ENCODE measurements around the gene DLG2. TPM values are rescaled to one million over a fixed set of nuclear protein-coding genes. Genes with fewer than 3 reads are reported as not detected.

The DLG2 gene
- total and polyA plus RNA-seq, 7 donors = 0.60 to 25.8 (median 9.7) TPM; not detected in 1

DNA sequence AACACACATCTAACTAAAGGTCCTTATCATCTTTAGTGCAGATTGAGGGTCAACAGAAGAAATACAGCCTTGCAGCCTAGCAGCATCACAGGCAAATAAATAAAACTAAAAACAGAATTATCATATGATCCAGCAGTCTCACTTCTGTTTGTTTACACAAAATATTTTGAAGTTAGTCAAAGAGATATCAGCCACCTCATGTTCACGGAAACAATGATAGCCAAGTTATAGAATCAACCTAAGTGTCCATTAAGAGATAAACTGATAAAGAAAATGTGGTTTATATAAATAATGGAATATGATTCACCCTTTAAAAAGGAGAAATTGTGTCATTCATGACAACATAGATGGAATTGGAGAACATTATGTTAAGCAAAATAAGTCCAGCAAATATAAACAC is 1602.9 kb downstream of the DLG2 start:
- WGBS, 2 donors = 85 to 97% methylated on average over 1 of the region's 1 CpG
- no peak for TF ChIP-seq POLR2AphosphoS5 (IDR thresholded peaks at IDR 0.05)
- no peaks in the 10 kb centered on the region for H3K36me3 ChIP-seq
- H3K4me3 ChIP-seq = no peak overlapping the region
- H3K9me3 ChIP-seq = no peaks in the 10 kb centered on the region
- no peak overlapping the region for H3K27ac ChIP-seq
- peaks cover 0 to 38% (median 19%) of the 10 kb centered on the region in 4 donors for H3K4me1 ChIP-seq
- intact Hi-C loops (cut with DNase I) = no loop called here
- DNase-seq = no peak
- H3K27me3 ChIP-seq = no peaks in the 10 kb centered on the region

GRCh38 chr11:84022695-84023094 is 1604.4 kb downstream of the DLG2 start:
- no peaks in the 10 kb centered on the region for H3K9me3 ChIP-seq
- H3K36me3 ChIP-seq = no peaks in the 10 kb centered on the region
- peak overlapping the region in 2 of 4 donors; percentile 48 to 54 for H3K27ac ChIP-seq
- no peak for DNase-seq
- H3K27me3 ChIP-seq = no peaks in the 10 kb centered on the region
- H3K4me1 ChIP-seq = peaks cover 0 to 38% (median 19%) of the 10 kb centered on the region in 4 donors
- TF ChIP-seq POLR2A (IDR thresholded peaks at IDR 0.05) = no peak
- no peak for TF ChIP-seq CTCF (IDR thresholded peaks at IDR 0.05)
- no peak for TF ChIP-seq EP300 (IDR thresholded peaks at IDR 0.05)
- TF ChIP-seq POLR2AphosphoS5 (IDR thresholded peaks at IDR 0.05) = no peak
- no peak overlapping the region for H3K4me3 ChIP-seq
- intact Hi-C loops (cut with DNase I) = no loop called here

GRCh38 chr11:84022201-84022600 is 1604.9 kb downstream of the DLG2 start:
- 24 to 44% methylated on average over 1 of the region's 1 CpG for WGBS, 2 donors
- no peak for DNase-seq
- no peaks in the 10 kb centered on the region for H3K36me3 ChIP-seq
- TF ChIP-seq POLR2AphosphoS5 (IDR thresholded peaks at IDR 0.05) (peak; percentile 39 to 75 (median 68)), EP300 (IDR thresholded peaks at IDR 0.05) (no peak), CTCF (IDR thresholded peaks at IDR 0.05) (no peak), POLR2A (IDR thresholded peaks at IDR 0.05) (no peak)
- H3K27ac ChIP-seq = peak overlapping the region in 3 of 4 donors; percentile 41 to 54 (median 48)
- intact Hi-C loops (cut with DNase I) = no loop called here
- no peaks in the 10 kb centered on the region for H3K27me3 ChIP-seq
- H3K4me1 ChIP-seq = peaks cover 0 to 38% (median 19%) of the 10 kb centered on the region in 4 donors
- H3K9me3 ChIP-seq = no peaks in the 10 kb centered on the region
- no peak overlapping the region for H3K4me3 ChIP-seq

DNA sequence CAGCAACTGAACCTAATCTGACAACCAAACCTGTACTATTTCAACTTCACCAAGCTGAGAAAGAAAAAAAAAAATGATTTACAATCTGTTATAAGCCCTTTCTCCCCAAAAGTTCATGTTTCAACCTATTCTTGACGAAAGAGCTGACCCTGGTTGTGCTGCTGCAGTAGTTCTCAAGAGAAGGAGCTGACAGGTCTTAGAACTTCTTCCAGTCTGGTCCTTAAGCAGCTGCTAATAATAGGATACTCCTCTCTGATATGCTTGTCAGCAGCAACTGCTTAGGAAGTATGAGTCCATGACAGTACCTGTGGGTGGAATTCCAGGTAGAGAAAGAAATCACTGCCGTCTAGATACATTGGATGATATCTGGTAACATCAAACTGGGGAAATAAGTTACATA is 1605.9 kb downstream of the DLG2 start:
- H3K4me1 ChIP-seq = peaks cover 0 to 38% (median 19%) of the 10 kb centered on the region in 4 donors
- peak overlapping the region in 1 of 4 donors; percentile 48 for H3K27ac ChIP-seq
- TF ChIP-seq CTCF (IDR thresholded peaks at IDR 0.05) = no peak
- no peak for TF ChIP-seq EP300 (IDR thresholded peaks at IDR 0.05)
- TF ChIP-seq POLR2AphosphoS5 (IDR thresholded peaks at IDR 0.05) = peak in 3 of 4 donors; percentile 16 to 46 (median 42)
- TF ChIP-seq POLR2A (IDR thresholded peaks at IDR 0.05) = no peak
- no peaks in the 10 kb centered on the region for H3K9me3 ChIP-seq
- intact Hi-C loops (cut with DNase I) = no loop called here
- H3K4me3 ChIP-seq = no peak overlapping the region
- H3K36me3 ChIP-seq = no peaks in the 10 kb centered on the region
- WGBS, 2 donors = 71 to 75% methylated on average over 2 of the region's 2 CpGs
- H3K27me3 ChIP-seq = no peaks in the 10 kb centered on the region
- no peak for DNase-seq

DNA sequence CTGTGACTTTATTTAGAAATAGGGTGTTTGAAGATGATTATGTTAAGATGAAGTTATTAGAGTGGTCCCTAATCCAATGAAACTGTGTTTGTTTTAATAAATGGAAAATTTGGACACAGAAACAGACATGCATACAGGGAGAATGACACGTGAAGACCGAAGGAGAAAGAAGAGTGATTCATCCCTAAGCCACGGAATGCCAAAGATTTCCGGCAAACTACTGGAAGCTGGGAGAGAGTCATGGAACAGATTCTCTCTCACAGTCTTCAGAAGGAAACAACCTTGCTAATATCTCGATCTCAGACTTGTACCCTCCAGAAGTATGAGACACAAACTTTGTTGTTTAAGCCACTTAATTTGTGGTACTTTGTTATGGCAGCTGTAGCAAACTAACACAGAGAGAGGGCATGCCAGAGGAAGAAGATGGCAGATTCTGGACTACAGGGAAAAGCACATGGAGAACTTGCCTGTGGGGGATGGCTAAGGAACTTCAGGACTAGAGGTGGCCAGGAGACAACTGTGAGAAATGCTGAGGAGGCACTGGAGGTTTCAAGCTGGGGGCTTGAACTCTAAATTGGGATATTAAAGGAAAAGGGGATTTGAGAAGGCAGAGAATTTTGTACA is 1607.5 kb downstream of the DLG2 start:
- H3K27ac ChIP-seq = peak overlapping the region in 2 of 4 donors; percentile 32 to 43
- 82 to 83% methylated on average over 5 of the region's 5 CpGs for WGBS, 2 donors
- no peak for DNase-seq
- H3K36me3 ChIP-seq = no peaks in the 10 kb centered on the region
- no peaks in the 10 kb centered on the region for H3K9me3 ChIP-seq
- TF ChIP-seq EP300 (IDR thresholded peaks at IDR 0.05) (no peak), CTCF (IDR thresholded peaks at IDR 0.05) (no peak), POLR2A (IDR thresholded peaks at IDR 0.05) (no peak), POLR2AphosphoS5 (IDR thresholded peaks at IDR 0.05) (no peak)
- peaks cover 0 to 38% (median 19%) of the 10 kb centered on the region in 4 donors for H3K4me1 ChIP-seq
- no peaks in the 10 kb centered on the region for H3K27me3 ChIP-seq
- H3K4me3 ChIP-seq = no peak overlapping the region
- intact Hi-C loops (cut with DNase I) = no loop called here

Data from sigmoid colon (tissue), 7 donors.